NCI-H2196 treated with DMSO at 0.1 percent for 48 hours (cell line): ENCODE data around the gene GBE1.

Experiments used
- DNase-seq: peaks from one replicate; lab custom pipeline; 2025; ENCODE audit not compliant: unreplicated experiment; lab: John Stamatoyannopoulos, UW

Gene GBE1

DNA sequence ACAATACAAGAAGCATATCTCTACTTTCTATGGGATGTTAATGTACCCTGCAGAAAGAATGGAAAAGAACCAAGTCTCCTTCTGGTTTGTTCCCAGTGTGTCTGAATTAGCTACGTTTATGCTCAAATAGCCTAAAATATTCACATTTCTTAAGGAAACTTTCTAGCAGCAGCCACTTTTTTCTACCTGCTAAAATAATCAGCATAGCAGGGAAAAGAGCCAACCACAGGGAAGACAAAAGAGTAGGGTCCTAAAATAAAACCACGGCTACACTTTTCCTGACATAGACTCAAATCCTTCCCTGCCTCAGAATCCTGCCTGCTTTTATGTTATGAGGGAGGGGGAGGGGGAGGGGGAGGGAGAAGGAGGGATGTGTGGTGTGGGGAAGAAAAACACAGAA is 136.7 kb downstream of the GBE1 start:
- no peak for DNase-seq

DNA sequence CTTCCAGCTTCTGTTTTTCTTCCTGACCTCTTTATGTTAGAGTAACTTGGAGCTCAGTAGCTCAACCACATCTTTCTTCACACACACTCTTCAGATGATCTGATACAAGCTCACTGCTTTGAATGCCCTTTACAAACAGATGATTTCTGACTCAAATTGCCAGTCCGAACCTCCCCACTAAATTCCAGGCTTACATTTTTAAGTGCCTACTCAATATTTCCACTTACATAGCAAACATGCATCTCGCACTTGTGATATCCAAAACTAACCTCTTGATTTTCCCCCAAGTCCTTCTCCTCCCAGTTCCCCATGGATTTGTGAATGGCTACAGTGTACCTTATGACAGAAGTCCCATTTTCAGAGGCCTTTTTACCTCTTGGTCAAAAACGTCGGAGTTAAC is 139.1 kb downstream of the GBE1 start:
- no peak for DNase-seq

DNA sequence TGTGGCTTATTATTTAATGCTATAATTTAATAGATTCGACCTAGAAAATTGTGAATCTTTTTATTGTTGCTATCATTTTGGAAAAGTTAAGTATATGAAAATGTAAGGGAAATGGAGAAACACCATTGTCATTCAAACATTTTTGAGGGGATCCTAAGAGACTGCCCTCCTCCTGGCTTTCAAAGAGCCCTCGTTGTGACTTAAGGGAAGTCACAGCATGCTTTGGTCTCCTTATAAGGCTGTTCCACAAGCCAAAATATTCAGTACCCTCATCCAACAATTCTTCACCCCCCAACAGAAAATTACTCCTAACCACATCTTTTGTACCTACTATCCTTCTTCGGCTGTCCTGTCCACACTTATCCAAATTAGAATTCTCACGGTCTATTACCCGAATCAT is 140.2 kb downstream of the GBE1 start:
- DNase-seq: no peak

DNA sequence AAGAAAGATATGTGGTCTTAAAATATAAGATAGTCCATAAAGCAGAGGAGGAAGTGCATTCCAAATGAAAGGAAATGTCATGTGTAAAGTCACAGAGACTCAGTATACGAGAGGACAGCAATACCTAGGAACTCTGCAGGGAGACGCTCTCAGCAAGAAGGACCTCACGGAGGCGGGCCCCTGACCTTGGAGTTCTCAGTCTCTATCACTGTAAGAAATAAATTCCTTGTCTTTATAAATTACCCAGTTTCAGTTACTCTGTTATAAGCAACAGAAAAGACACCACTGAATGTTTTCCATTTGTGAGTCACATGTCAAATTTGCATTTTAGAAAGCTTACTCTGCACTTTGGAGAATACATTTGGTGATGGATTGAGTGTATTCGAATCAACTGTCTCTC is 140.6 kb downstream of the GBE1 start:
- DNase-seq: no peak

DNA sequence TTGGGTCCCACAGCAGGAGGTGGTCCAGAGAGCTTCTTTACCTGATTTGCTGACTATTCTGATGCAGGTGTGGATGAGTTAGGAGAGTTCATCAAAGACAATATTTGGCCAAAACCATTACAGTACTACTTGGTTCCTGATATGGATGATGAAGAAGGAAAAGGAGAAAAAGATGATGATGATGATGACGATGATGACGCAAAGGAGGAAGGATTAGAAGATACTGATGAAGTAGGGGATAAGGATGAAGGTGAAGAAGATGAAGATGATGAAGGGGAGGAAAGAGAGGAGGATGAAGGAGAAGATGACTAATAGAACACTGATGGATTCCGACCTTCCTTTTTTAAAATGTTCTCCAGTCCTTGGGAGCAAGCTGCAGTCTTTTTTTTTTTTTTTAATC is 148.7 kb downstream of the GBE1 start:
- DNase-seq: no peak

DNA sequence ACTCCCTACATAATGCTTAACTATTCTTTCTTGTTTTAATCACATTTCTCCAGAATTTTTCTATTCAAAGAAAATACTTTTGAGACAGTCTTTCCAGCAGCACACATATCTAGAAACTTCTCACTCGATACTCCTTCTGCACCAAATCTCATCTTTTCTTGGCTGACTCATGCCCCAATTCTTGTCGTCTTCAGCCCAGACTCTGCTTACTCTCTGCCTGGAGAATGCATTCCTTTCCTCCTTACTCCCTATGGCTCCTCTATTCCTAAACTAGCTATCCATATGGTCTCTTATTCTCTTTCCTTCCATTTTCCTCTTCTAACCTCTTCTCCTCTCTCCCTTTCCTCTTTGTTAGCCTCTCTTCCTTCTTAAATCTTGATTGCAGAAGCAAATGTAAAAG is 158.7 kb downstream of the GBE1 start:
- no peak for DNase-seq

DNA sequence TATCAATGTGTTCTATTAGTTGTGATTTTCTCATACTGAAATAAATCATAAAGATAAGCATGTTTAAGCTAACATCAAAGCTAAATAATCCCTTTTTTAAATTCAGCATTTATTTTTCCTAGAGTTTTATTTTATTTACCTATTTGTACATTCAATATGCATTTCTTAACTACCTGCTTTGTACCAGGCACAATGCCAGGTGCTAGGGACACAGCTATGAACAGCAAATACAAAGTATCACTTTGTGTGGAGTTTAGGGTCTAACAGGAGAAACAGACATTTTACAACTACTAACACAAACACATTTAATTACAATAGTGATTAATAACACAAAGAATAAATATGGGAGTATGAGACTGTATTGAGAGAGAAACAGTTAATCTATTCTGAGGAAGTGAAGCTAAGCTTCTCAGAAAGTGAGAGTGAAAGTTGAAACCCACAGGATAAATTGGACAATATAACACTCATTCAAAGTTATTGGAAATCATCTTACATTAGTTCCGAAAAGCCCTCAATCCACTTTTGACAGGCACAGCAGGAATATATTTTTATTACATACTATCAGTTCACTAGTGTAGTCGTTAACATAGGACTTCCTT is 159.6 kb downstream of the GBE1 start:
- no peak for DNase-seq

DNA sequence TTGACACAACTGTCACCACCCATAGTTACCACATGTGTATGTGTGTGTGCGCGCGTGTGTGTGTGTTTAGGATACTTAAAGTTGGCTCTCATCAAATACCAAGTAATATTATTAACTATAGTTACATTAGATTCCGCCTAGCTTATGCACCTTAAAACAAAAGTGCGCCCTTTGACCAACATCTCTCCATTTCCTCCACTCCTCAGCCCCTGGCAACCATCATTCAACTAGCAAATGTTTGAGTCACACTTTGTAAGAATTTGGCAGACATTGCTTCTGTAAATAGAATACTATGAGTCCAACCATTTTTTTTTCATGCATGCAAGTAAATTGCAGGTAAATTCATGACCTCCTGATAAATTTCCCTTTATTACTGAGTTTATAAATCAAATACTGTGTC is 169.3 kb downstream of the GBE1 start:
- DNase-seq: no peak

DNA sequence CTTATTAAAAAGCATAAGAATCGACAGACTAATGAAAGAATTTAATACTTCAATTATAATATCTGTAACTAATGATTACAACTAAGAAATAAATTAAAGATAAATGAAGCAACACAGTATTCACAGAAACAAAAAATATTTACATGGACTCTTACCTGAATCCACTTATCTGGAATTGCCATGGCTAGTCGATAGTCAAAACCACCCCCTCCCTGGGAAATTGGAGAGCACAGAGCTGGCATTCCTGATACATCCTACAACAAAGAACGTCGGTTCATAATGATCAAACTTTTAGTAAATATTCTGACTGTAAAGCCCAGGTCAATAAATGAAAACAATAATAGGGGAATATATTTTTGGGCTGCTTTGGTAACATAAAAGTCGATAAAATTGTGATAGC is 175.5 kb downstream of the GBE1 start:
- DNase-seq: no peak

DNA sequence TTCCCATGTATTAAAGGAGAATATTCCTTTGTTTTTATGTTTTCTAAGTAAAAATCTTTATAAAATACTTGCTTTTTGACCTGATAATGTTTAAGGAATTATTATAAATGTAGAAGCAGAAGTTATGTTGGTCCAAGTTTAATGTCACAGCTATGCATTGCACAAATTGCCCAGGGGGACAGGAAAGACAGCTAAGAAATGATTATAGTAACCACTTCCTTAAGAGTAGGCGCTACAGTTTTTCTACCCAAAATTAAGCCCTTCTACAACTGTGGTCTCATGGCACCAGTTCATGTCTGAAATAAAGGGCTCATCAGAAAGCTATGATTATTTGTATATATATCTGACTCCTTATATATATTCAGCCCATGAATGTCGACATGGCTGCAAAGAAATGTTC is 176.4 kb downstream of the GBE1 start:
- DNase-seq: no peak

DNA sequence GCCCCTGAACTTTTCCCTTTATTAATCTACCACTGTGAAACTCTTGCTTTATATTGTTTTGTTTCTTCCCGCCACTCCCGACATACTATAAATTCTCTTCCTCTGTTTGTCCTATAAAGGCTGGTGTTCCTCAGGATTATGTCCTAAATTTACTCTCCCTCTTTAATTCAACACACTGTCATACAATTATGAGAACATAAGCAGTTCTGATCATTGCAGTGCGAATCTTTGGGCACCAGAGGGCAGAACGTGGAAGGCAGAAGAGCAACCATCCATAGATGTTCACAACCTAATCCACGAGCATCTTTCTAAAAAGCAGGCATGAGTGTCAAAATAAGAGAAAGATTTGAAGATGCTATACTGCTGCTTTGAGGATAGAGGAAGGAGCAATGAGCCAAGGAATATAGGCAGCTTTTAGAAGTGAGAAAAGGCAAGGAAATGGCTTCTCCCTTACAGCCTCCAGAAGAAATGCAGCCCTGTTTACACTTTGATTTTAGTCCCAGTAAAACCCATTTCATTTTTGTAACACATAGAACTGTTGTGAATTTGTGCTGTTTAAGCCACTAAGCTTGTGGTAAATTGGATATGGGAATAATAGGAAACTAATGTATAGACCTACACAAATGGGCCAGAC is 179.4 kb downstream of the GBE1 start:
- no peak for DNase-seq

DNA sequence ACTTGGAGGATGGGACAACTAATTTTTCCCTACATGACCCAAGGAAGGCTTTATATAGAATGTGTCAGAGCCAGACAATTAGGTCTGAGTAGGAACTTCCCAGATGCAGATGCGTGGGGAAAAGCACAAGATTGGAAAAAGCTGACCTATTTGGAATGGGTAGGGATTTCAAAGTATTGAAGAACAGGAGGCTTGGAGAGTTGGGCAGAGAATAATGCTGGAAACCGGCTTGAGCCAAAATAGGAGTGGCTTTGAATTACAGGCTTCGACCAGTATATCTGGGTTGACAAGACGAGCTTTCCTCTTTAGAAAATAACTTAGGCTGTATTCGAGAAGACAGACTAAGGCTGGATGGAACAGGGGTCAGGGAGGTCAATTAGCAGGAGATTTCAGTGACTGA is 181.1 kb downstream of the GBE1 start:
- no peak for DNase-seq

DNA sequence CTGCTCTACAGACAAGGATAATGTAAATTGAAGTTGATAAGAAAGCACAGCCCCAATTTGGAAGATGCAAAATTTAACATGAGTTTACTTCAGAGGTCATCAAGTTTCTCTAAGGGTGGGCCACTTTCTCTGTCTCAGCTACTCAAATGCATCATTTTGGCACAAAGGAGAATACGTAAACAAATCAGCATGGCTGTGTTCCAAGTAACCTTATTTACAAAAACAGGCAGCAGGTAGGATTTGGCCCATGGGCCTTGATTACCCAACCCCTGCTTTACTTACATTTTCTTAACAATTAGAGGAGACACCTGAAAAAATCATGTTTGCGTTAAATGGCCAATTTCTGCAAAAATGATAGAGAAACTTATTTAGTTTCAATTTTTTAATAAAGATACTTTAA is 181.7 kb downstream of the GBE1 start:
- no peak for DNase-seq

DNA sequence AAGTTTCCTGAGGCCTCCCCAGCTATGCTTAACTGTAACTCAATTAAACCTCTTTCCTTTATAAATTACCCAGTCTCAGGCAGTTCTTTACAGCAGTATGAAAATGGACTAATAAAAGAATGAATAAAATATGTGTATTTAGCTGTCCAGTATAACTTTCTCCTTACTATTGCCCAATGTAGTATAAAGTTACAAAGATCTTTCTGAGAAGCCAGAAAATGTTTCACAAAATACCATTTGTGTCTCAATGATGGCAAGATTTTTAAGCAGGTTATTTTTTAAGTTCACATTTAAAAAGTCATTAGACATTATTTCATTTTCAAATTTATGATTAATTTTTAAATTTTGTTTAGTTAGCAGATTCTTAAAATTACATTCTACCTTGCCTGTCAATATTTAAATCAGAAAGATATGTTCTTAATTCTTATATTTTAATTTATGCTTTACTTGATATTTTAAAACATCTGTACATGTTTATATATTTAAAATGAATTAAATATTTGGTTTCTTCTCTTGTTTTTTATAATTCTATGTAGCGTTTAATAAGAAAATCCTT is 189.2 kb downstream of the GBE1 start:
- no peak for DNase-seq

DNA sequence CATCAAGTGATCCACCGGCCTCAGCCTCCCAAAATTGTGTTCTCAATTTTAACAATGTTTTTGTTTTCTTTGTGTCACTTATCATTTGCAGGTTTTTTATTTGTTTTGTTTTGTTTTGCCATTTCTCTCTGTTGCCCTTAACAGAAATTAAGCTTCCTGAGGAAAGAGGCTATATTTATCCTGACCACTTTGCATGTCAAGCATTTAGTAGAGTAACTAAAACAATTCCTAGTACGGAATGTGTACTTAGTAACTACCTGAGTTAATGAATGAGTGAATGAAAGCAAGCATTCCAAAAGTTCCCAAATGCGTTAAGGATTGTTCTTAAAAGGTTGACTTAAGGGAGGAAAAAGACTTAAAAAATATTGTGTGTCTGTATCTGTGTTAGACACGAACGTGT is 193.1 kb downstream of the GBE1 start:
- DNase-seq: no peak

DNA sequence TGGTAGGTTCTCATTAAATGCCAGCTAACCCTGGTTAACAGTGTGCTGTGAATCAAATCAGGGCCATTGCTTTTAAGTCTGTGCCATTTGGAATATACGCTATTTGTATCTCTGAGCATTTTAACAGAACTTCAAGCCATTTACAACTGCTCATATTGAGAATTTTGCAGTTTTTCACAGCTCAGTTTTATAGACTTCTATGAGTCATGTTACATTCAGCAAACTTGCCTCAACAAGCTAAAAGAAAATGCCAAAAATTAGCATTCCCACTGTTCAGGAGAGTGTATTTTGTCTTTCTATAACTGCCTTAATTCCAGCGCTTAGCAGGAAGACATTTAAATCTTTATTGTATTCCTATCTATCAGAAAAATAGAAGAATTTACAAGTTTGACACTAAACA is 196.4 kb downstream of the GBE1 start:
- DNase-seq: no peak

DNA sequence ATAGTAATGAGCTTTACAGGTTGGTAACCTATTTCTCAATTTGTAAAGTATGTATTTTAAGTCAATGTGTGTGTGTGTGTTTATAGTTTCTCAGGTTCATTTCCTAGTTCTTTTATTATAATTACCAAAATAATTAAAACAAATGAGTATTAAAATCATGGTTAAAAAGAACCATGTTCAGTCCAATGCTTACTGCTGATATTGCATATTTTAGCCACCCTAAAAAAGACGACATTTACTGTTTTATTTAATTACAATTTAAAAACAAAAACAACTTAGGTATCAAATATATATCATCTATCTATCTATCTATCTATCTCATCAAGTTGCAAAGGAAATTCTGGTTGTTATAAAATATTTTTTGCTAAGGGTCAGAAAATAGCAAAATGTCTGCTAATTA is 203.3 kb downstream of the GBE1 start:
- no peak for DNase-seq

DNA sequence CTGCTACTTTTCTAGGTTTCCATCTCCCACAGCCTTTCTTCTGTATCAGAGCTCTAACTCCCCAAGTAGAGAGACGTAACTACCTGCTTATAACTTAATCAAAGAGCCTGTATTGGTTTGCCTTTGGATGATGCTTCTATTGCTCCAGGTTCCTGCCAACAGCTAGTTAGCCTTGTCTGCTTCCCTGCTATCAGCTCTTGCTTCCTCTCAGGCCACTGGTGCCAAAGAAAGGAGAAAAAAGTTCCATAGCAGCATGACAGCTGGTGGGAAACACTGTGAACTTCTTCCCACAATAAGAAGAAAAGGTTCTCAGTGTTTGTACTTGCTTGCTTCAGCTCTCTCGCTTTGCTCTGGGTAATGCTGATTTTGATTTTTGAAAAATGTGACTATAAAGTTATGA is 206.6 kb downstream of the GBE1 start:
- no peak for DNase-seq

DNA sequence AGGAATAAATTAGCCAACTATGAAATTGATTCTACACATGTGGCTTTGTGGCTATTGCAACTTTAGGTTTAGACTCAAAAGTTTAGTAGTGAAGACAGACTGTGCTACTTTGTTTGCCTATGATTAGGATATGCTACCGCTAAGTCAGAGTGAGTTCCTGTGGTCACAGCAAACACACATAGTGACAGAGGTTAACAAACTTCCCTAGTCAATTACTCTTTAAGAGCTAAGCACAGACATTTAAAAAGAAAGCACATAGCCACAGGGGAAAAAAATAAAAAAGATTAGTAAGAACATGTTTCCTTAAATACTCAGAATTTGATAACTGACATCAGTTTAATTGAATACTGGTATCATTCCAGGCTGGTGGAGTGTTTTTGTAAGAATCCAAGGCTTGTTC is 207.1 kb downstream of the GBE1 start:
- DNase-seq: no peak

DNA sequence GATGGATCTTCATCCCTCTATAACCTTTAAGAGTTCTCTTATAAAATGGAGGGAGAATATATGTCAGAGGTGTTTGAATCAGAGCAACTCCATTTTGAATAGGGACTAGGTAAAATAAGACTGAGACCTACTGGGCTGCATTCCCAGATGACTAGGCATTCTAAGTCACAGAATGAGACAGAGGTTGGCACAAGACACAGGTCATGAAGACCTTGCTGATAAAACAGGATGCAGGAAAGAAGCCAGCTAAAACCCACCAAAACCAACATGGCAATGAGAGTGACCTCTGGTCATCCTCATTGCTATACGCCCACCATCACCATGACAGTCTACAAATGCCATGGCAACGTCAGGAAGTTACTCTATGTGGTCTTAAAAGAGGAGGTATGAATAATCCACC is 211.0 kb downstream of the GBE1 start:
- DNase-seq: no peak

DNA sequence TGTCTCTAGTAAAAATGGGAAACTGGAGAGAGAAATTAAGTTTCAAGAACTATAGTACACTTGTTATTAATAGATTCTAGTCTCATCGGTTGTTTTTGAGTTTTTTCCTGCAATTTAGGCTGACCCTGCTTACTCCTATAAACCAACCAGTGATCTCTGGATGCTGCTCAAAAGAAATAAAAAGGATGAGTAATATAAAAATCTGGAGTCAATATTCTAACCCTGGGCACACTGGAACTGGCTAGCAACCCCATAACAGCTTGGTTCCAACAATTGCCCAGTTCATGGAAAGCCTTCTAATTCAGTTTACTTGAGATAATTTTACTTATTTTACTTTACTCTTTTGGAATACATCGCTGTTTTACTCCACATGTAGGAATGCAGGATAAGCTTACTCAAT is 211.6 kb downstream of the GBE1 start:
- no peak for DNase-seq

DNA sequence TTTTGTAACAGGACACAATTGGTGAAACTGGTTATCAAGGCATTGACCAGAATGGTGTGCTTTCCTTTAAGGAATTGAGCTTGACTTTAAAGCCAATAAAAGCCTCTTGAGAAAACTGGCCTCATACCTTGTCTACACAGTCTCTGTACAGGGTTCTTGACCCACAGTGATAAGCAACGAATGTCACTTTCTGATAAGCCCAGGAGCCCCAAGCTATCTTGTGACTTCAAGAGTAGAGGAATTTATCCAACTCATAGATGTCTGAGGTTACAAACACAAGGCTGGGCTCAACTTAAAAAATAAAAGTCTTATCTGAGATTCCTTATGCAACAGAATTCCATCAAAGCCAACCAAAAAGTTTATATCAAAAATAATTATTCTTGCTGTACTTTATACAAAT is 212.1 kb downstream of the GBE1 start:
- no peak for DNase-seq

DNA sequence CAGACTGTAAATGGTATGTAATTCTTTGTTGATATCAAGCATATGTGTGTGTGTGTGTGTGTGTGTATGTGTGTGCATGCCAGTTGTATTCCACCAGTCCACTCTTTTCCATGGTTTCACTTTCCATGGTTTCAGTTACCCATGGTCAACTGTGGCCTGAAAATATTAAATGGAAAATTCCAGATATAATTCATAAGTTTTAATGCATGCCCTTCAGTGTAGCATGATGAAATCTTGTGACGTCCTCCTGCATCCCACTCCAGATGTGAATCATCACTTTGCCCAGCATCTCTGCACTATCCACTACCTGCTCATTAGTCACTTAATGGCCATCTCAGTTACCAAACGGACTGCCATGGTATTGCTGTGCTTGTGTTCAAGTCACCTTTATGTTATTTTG is 215.9 kb downstream of the GBE1 start:
- no peak for DNase-seq
